GM12878 (cell line): ENCODE results near the gene ITM2C. TPM values are rescaled to one million over a fixed set of nuclear protein-coding genes. Genes with fewer than 3 reads are reported as not detected.
A peak's percentile ranks its signal among the peaks of the same experiment; 100 is the strongest.

Source experiments
- CEBPB ChIP-seq, 2 experiments: fragments of 150-350 bp in 1 of 2; IDR thresholded peaks; 2 replicates each; pipeline ENCODE4 v1.6.1; 2012 to 2014; ENCODE audit warnings: low read depth in 2 of 2, low read length in 2 of 2, borderline replicate concordance in 1 of 2, inconsistent platforms in 1 of 2
- ESRRA ChIP-seq: IDR thresholded peaks from 2 replicates; pipeline ENCODE4 v1.6.1; 2012; ENCODE audit warnings: mild to moderate bottlenecking, low read length, improper control_type of control experiment
- ETV6 ChIP-seq, 2 experiments: fragments of 450-650 bp in 1 of 2; IDR thresholded peaks in 1 of 2; conservative IDR thresholded peaks in 1 of 2; 2 replicates each; pipeline ENCODE4 v1.6.1; 2014; ENCODE audit warnings: antibody characterized with exemption in 1 of 2, borderline replicate concordance in 1 of 2, low read depth in 1 of 2, mild to moderate bottlenecking in 1 of 2, moderate library complexity in 1 of 2
- EZH2 ChIP-seq: IDR thresholded peaks from 2 replicates; pipeline ENCODE4 v1.6.1; 2012; ENCODE audit warnings: low read depth, mild to moderate bottlenecking, control low read depth, inconsistent platforms, low read length, borderline replicate concordance; ENCODE audit not compliant: control insufficient read depth
- JUND ChIP-seq: IDR thresholded peaks from 2 replicates; pipeline ENCODE4 v1.6.1; 2012; ENCODE audit warnings: low read depth, mild to moderate bottlenecking, low read length, improper control_type of control experiment, moderate library complexity
- MEF2B ChIP-seq: fragments of 450-650 bp; IDR thresholded peaks from 2 replicates; pipeline ENCODE4 v1.6.1; 2018; ENCODE audit warnings: mild to moderate bottlenecking, moderate library complexity; ENCODE audit not compliant: partially characterized antibody, poor library complexity, severe bottlenecking
- MYB ChIP-seq: fragments of 150-350 bp; IDR thresholded peaks from 2 replicates; pipeline ENCODE4 v1.6.1; 2014; ENCODE audit warnings: mild to moderate bottlenecking, low read depth, low read length, borderline replicate concordance
- MYC ChIP-seq: IDR thresholded peaks from 2 replicates; pipeline ENCODE4 v1.6.1; 2011; ENCODE audit warnings: mild to moderate bottlenecking, low read length, moderate library complexity, inconsistent platforms; ENCODE audit not compliant: insufficient read depth, insufficient replicate concordance, insufficient read length, severe bottlenecking
- NFIC ChIP-seq: IDR thresholded peaks from 2 replicates; pipeline ENCODE4 v1.6.1; 2012; ENCODE audit warnings: low read depth, mild to moderate bottlenecking, inconsistent platforms, low read length, moderate library complexity
- NFXL1 ChIP-seq: fragments of 450-650 bp; IDR thresholded peaks from 2 replicates; pipeline ENCODE4 v1.6.1; 2017; ENCODE audit warnings: antibody characterized with exemption, mild to moderate bottlenecking, borderline replicate concordance
- POLR2A ChIP-seq: IDR thresholded peaks from 2 replicates; pipeline ENCODE4 v1.6.1; 2011; ENCODE audit warnings: low read depth, mild to moderate bottlenecking, low read length
- SMC3 ChIP-seq: IDR thresholded peaks from 2 replicates; pipeline ENCODE4 v1.6.1; 2011; ENCODE audit warnings: low read length, improper control_type of control experiment, borderline replicate concordance
- SUZ12 ChIP-seq: fragments of 200-600 bp; sonication (generic); IDR thresholded peaks from one replicate; pipeline ENCODE4 v1.6.1; 2018; ENCODE audit warnings: antibody characterized with exemption, mild to moderate bottlenecking; ENCODE audit not compliant: unreplicated experiment
- TARDBP ChIP-seq: IDR thresholded peaks from 2 replicates; pipeline ENCODE4 v1.6.1; 2016; ENCODE audit warnings: borderline replicate concordance
- ZBED1 ChIP-seq: IDR thresholded peaks from 2 replicates; pipeline ENCODE4 v1.6.1; 2016; ENCODE audit warnings: borderline replicate concordance
- ZNF217 ChIP-seq: fragments of 450-650 bp; IDR thresholded peaks from 2 replicates; pipeline ENCODE4 v1.6.1; 2017; ENCODE audit warnings: antibody characterized with exemption, mild to moderate bottlenecking
- ZNF274 ChIP-seq: IDR thresholded peaks from one replicate; pipeline ENCODE4 v1.8.0; 2011; ENCODE audit not compliant: insufficient read length, insufficient read depth
- ZNF622 ChIP-seq: fragments of 450-650 bp; IDR thresholded peaks from 2 replicates; pipeline ENCODE4 v1.6.1; 2017; ENCODE audit warnings: mild to moderate bottlenecking, inconsistent platforms
- polyA plus RNA-seq, 11 experiments: library from polyadenylated mRNA; depleted of rRNA in 4 of 11; unstranded in 6 of 11; stranded (reverse) in 5 of 11; fragments of >200 nt; fragmentation: Nextera tagmentation in 4 of 11; fragmentation: Illumina TruSeq in 1 of 11; extraction: Ambion mirVana in 4 of 11; extraction: Trizol in 1 of 11; gene quantifications; 1 replicate in 1 of 11; 2 replicates in 10 of 11; pipeline versions ENCODE4 v1.2.1 to v1.2.3, GENCODE V29; 2011 to 2016; ENCODE audit warnings: inconsistent platforms in 2 of 11, missing spikeins in 2 of 11, low read depth in 1 of 11
- total RNA-seq, 4 experiments: library from RNA; depleted of rRNA in 3 of 4; stranded (reverse); fragments of >200 nt in 3 of 4; fragmentation: Illumina TruSeq in 1 of 4; extraction: Trizol in 1 of 4; gene quantifications; 2 replicates each; pipeline versions ENCODE4 v1.2.1 to v1.2.3, GENCODE V29; 2013 to 2021
- TF ChIP-seq, protein P1 (sequence below): fragments of 450-650 bp; conservative IDR thresholded peaks from 2 replicates; pipeline ENCODE4 v1.6.1; 2017; ENCODE audit warnings: mild to moderate bottlenecking, moderate library complexity
- TF ChIP-seq, protein P2 (sequence below): IDR thresholded peaks from 2 replicates; pipeline ENCODE4 v1.6.1; 2012; ENCODE audit warnings: low read depth, low read length, improper control_type of control experiment
- TF ChIP-seq, protein P3 (sequence below): IDR thresholded peaks from 2 replicates; pipeline ENCODE4 v1.6.1; 2012; ENCODE audit warnings: mild to moderate bottlenecking, low read depth, low read length
- TF ChIP-seq, protein P4 (sequence below): IDR thresholded peaks from 2 replicates; pipeline ENCODE4 v1.6.1; 2011; ENCODE audit warnings: borderline replicate concordance, low read depth, mild to moderate bottlenecking, moderate library complexity, mixed read lengths, low read length; ENCODE audit not compliant: insufficient read depth; ENCODE audit errors: extremely low read length
- TF ChIP-seq, protein P5 (sequence below): IDR thresholded peaks from 2 replicates; pipeline ENCODE4 v1.6.1; 2011; ENCODE audit warnings: low read depth, mild to moderate bottlenecking, low read length, moderate library complexity, borderline replicate concordance; ENCODE audit errors: extremely low read depth

Gene ITM2C
- total and polyA plus RNA-seq, 10 of the 15 experiments (the other 5 are each of a cell fraction or from before 2014, with no cell fraction given) = 5.4 to 195 (median 149) TPM

DNA sequence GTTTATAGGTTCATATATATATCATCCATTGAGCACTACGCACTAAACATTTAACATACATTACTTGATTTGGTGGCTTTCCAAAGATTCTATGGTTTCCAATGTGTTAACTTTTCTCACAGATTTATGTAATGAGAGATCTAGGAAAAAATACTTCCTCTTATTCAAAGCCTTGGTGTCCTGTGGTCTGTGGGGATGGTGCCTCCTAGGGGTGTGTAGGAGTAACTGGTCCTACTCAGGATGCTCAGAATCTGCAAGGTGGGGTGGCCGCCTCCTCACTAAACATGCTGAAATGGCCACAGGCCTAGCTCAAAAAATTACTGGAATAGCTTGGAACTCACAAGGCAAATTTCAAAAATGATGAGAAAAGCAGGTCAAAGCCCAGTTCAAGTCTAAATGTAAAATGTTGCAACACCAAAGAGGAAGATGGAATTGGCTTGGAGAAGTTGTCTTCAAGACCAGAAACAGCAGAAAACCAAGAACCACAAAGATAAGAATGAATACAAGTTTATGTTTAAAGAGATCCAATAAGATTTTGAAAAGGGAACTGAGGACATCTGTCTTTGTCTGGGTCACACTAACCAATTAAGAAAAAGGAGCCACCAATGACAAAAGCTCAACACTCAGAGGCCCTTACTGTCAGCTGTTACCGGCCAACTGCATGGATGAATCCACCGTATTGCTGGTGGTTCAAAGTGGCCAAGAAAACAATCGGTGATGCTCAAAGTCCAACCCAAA lies 48.8 kb downstream of the ITM2C start (continued):
- no peak for TF ChIP-seq ETV6 (conservative IDR thresholded peaks at IDR 0.05 in 1 of 2, IDR thresholded peaks at IDR 0.05 in 1 of 2; ENCODE audit: borderline replicate concordance in 1 of 2, low read depth in 1 of 2)
- TF ChIP-seq, protein P1, sequence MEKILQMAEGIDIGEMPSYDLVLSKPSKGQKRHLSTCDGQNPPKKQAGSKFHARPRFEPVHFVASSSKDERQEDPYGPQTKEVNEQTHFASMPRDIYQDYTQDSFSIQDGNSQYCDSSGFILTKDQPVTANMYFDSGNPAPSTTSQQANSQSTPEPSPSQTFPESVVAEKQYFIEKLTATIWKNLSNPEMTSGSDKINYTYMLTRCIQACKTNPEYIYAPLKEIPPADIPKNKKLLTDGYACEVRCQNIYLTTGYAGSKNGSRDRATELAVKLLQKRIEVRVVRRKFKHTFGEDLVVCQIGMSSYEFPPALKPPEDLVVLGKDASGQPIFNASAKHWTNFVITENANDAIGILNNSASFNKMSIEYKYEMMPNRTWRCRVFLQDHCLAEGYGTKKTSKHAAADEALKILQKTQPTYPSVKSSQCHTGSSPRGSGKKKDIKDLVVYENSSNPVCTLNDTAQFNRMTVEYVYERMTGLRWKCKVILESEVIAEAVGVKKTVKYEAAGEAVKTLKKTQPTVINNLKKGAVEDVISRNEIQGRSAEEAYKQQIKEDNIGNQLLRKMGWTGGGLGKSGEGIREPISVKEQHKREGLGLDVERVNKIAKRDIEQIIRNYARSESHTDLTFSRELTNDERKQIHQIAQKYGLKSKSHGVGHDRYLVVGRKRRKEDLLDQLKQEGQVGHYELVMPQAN = no peak
- TF ChIP-seq POLR2A = no peak
- TF ChIP-seq ZNF622 = no peak
- TF ChIP-seq, protein P2, sequence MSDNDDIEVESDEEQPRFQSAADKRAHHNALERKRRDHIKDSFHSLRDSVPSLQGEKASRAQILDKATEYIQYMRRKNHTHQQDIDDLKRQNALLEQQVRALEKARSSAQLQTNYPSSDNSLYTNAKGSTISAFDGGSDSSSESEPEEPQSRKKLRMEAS = no peak
- TF ChIP-seq MEF2B = no peak
- TF ChIP-seq, protein P3, sequence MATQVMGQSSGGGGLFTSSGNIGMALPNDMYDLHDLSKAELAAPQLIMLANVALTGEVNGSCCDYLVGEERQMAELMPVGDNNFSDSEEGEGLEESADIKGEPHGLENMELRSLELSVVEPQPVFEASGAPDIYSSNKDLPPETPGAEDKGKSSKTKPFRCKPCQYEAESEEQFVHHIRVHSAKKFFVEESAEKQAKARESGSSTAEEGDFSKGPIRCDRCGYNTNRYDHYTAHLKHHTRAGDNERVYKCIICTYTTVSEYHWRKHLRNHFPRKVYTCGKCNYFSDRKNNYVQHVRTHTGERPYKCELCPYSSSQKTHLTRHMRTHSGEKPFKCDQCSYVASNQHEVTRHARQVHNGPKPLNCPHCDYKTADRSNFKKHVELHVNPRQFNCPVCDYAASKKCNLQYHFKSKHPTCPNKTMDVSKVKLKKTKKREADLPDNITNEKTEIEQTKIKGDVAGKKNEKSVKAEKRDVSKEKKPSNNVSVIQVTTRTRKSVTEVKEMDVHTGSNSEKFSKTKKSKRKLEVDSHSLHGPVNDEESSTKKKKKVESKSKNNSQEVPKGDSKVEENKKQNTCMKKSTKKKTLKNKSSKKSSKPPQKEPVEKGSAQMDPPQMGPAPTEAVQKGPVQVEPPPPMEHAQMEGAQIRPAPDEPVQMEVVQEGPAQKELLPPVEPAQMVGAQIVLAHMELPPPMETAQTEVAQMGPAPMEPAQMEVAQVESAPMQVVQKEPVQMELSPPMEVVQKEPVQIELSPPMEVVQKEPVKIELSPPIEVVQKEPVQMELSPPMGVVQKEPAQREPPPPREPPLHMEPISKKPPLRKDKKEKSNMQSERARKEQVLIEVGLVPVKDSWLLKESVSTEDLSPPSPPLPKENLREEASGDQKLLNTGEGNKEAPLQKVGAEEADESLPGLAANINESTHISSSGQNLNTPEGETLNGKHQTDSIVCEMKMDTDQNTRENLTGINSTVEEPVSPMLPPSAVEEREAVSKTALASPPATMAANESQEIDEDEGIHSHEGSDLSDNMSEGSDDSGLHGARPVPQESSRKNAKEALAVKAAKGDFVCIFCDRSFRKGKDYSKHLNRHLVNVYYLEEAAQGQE = no peak
- TF ChIP-seq ESRRA = no peak
- TF ChIP-seq ZNF217 = no peak
- no peak for TF ChIP-seq SUZ12
- TF ChIP-seq, protein P4, sequence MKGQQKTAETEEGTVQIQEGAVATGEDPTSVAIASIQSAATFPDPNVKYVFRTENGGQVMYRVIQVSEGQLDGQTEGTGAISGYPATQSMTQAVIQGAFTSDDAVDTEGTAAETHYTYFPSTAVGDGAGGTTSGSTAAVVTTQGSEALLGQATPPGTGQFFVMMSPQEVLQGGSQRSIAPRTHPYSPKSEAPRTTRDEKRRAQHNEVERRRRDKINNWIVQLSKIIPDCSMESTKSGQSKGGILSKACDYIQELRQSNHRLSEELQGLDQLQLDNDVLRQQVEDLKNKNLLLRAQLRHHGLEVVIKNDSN = no peak
- TF ChIP-seq CEBPB (IDR thresholded peaks at IDR 0.05; ENCODE audit: borderline replicate concordance in 1 of 2, low read depth in 2 of 2, low read length in 2 of 2) = no peak; a peak in 1 of 4 replicates
- TF ChIP-seq MYC = no peak
- no peak for TF ChIP-seq MYB
- TF ChIP-seq, protein P5, sequence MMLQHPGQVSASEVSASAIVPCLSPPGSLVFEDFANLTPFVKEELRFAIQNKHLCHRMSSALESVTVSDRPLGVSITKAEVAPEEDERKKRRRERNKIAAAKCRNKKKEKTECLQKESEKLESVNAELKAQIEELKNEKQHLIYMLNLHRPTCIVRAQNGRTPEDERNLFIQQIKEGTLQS = no peak
- TF ChIP-seq TARDBP = no peak
- TF ChIP-seq ZBED1 = no peak
- TF ChIP-seq ZNF274 = no peak
- TF ChIP-seq SMC3 = peak; percentile 26; the same call in 1 of the 2 replicates
- TF ChIP-seq NFIC = no peak
- no peak for TF ChIP-seq NFXL1
- TF ChIP-seq EZH2 = no peak
- TF ChIP-seq JUND = no peak
